ENCODE data around the gene ABCA12. TPM values are rescaled to one million over a fixed set of nuclear protein-coding genes. Genes with fewer than 3 reads are reported as not detected.

ABCA12 gene
- total RNA-seq, 1 donor from 2014 or later = not detected

Other genes starting within 250 kb of the ABCA12 start
- 284 and 296 TPM in 2 replicates for gene ATIC, start 173.4 kb upstream of the ABCA12 start, total RNA-seq